ENCODE data around the gene SOX1. TPM values are rescaled to one million over a fixed set of nuclear protein-coding genes. Genes with fewer than 3 reads are reported as not detected.

The SOX1 gene
- total RNA-seq: not detected in 3 replicates

- Mint-ChIP-seq H3K4me1 (peaks cover 15% of the 10 kb centered on the region), H3K27me3 (ENCODE audit: low read depth) (peaks cover 84% of the 10 kb centered on the region), H3K9me3 (no peaks in the 10 kb centered on the region), H3K27ac (no peak within 1 kb of the TSS), H3K36me3 (peaks cover 2% of the 10 kb centered on the region), H3K4me3 (peak within 1 kb of the TSS; percentile 61)
- peak in 1 of 2 experiments; percentile 55 for DNase-seq (ENCODE audit: low spot score in 2 of 2, unreplicated experiment in 2 of 2)
- TF ChIP-seq CTCF (IDR thresholded peaks at IDR 0.05; ENCODE audit: unreplicated experiment): no peak
Measured at GRCh38 chr13:112067116-112067741, at the start of gene SOX1. TSS of gene SOX1 (plus strand) at chr13:112067149. CDS start at chr13:112067659, 510 bp downstream.

- Mint-ChIP-seq H3K9me3 (peaks cover 29% of the 10 kb centered on the region), H3K27me3 (ENCODE audit: low read depth) (peaks cover 43% of the 10 kb centered on the region), H3K4me3 (no peak overlapping the region), H3K4me1 (no peaks in the 10 kb centered on the region), H3K36me3 (no peaks in the 10 kb centered on the region), H3K27ac (no peak overlapping the region)
- DNase-seq (ENCODE audit: low spot score in 2 of 2, unreplicated experiment in 2 of 2): no peak
- no peak for TF ChIP-seq CTCF (IDR thresholded peaks at IDR 0.05; ENCODE audit: unreplicated experiment)
Measured at GRCh38 chr13:112024577-112024976, 42.4 kb upstream of the SOX1 start.

- Mint-ChIP-seq H3K4me3 (no peak overlapping the region), H3K27ac (no peak overlapping the region), H3K4me1 (no peaks in the 10 kb centered on the region), H3K9me3 (peaks cover 14% of the 10 kb centered on the region), H3K36me3 (no peaks in the 10 kb centered on the region), H3K27me3 (ENCODE audit: low read depth) (peaks cover 63% of the 10 kb centered on the region)
- no peak for DNase-seq (ENCODE audit: low spot score in 2 of 2, unreplicated experiment in 2 of 2)
- TF ChIP-seq CTCF (IDR thresholded peaks at IDR 0.05; ENCODE audit: unreplicated experiment): no peak
Measured at GRCh38 chr13:112027250-112027649, 39.7 kb upstream of the SOX1 start.

- no peaks in the 10 kb centered on the region for H3K4me1 Mint-ChIP-seq
- no peaks in the 10 kb centered on the region for H3K36me3 Mint-ChIP-seq
- no peak overlapping the region for H3K27ac Mint-ChIP-seq
- no peak for DNase-seq (ENCODE audit: low spot score in 2 of 2, unreplicated experiment in 2 of 2)
- peaks cover 8% of the 10 kb centered on the region for H3K9me3 Mint-ChIP-seq
- peaks cover 73% of the 10 kb centered on the region for H3K27me3 Mint-ChIP-seq (ENCODE audit: low read depth)
- H3K4me3 Mint-ChIP-seq: no peak overlapping the region
- TF ChIP-seq CTCF (IDR thresholded peaks at IDR 0.05; ENCODE audit: unreplicated experiment): no peak
Measured at GRCh38 chr13:112028481-112028880, 38.5 kb upstream of the SOX1 start.

GRCh38 chr13:112029143-112029542, 37.8 kb upstream of the SOX1 start:
- no peak for TF ChIP-seq CTCF (IDR thresholded peaks at IDR 0.05; ENCODE audit: unreplicated experiment)
- Mint-ChIP-seq H3K27me3 (ENCODE audit: low read depth) (peaks cover 73% of the 10 kb centered on the region), H3K4me3 (no peak overlapping the region), H3K9me3 (peaks cover 6% of the 10 kb centered on the region), H3K27ac (no peak overlapping the region), H3K36me3 (no peaks in the 10 kb centered on the region), H3K4me1 (no peaks in the 10 kb centered on the region)
- DNase-seq (ENCODE audit: low spot score in 2 of 2, unreplicated experiment in 2 of 2): no peak
